GM21717 (cell line): Measurements from ENCODE around the gene ICOSLG.
"Not testable (repeated sequence)": the region's sequence is repeated elsewhere in the genome, so short reads cannot be mapped to it uniquely, and the experiment has no call there.

ENCODE experiments used
- ATAC-seq: cut with Tn5 transposase; IDR thresholded peaks from one replicate; pipeline ENCODE4 v1.9.1; 2021; ENCODE audit warnings: mild to moderate bottlenecking, moderate library complexity; ENCODE audit not compliant: unreplicated experiment

Gene ICOSLG

GRCh38 chr21:44184862-44185261, 55.9 kb downstream of the ICOSLG start:
- not testable (repeated sequence) for ATAC-seq

GRCh38 chr21:44182202-44182601, 58.5 kb downstream of the ICOSLG start:
- ATAC-seq = not testable (repeated sequence)

GRCh38 chr21:44181506-44181905, 59.2 kb downstream of the ICOSLG start:
- ATAC-seq = not testable (repeated sequence)

- not testable (repeated sequence) for ATAC-seq
These were observed 64.6 kb downstream of the ICOSLG start for GRCh38 chr21:44176127-44176526.

GRCh38 chr21:44175189-44175588, 65.6 kb downstream of the ICOSLG start:
- not testable (repeated sequence) for ATAC-seq
